CD1c-positive myeloid dendritic cell (primary cell): ENCODE data around the gene DZIP3.
"Not testable (repeated sequence)": the region's sequence is repeated elsewhere in the genome, so short reads cannot be mapped to it uniquely, and the experiment has no call there.

Experiments
- DNase-seq: peaks from one replicate; pipeline ENCODE4 v3.0.0-alpha.2; 2016; ENCODE audit errors: extremely low spot score

The DZIP3 gene

DNA sequence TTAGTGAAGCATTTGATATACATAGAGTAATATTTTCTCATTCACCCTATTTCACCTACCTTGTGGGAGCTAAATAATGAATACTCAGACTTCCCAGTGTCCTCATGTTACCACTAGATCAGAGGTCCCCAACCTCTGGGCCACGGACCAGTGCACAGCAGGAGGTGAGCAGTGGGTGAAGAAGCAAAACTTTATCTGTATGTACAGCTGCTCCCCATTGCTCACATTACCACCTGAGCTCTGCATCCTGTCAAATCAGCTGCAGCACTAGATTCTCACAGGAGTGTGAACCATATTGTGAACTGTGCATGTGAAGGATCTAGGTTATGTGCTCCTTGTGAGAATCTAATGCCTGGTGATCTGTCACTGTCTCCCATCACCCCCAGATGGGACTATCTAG is 88.3 kb downstream of the DZIP3 start:
- DNase-seq, result no peak

- DNase-seq, result not testable (repeated sequence)
These were observed 102.8 kb downstream of the DZIP3 start for GRCh38 chr3:108692286-108692685.

DNA sequence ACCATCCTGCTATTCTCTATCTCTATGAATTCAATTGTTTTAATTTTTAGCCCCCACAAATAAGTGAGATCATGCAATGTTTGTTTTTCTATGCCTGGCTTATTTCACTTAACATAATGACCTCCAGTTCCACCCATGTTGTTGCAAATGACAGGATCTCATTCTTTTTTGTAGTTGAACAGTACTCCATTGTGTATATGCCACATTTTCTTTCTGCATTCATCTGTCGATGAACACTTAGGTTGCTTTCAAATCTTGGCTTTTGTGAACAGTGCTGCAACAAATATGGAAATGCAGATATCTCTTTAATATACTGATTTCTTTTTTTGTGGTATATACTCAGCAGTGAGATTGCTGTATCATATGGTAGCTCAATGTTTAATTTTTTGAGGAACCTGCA is 108.9 kb downstream of the DZIP3 start:
- no peak for DNase-seq

DNA sequence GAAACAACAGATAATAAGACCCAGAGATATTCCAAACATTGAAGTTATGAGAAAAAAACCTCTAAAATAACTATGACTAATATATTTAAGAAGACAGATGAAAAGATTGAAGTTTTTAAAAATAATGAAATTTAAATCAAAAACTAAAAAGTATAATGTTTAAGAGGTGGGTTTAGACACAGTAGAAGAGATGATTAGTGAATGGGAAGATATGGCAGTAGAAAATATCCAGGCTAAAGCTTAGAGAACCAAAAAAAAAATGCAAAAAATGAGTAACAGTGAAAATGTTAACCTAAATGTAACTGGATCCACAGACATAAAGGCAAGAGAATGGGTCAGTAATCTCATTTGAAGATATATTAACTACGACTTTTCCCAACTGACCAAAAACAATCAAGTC is 115.5 kb downstream of the DZIP3 start:
- DNase-seq, result no peak

DNA sequence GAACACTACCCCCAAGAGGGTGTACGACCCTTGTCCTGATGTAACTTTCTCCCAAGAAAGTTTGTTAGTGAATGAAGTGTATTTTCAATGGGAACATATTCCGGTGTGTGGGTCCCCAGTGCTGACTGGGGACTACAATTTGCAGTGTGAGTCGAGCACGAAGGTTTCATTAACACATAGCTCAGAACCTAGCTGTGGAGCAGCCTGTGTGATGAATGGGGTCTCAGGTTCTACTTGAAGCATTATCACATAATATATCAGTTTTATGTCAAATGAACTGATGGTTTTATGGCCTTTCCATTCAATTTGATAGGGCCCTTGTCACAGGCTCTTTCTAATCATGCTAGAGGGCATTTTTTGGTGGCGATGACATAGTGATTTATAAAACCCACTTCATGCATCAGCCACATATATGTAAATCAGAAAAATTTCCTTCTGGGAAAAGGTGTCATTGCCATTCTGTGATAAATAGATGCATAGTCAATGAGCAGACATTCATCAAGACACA is 123.5 kb downstream of the DZIP3 start:
- DNase-seq, result no peak

- no peak for DNase-seq
These were observed 124.3 kb downstream of the DZIP3 start for GRCh38 chr3:108713816-108714215.

GRCh38 chr3:108718454-108718853 is 128.9 kb downstream of the DZIP3 start:
- DNase-seq, result no peak

GRCh38 chr3:108719178-108719806 is 129.8 kb downstream of the DZIP3 start:
- DNase-seq, result no peak

DNA sequence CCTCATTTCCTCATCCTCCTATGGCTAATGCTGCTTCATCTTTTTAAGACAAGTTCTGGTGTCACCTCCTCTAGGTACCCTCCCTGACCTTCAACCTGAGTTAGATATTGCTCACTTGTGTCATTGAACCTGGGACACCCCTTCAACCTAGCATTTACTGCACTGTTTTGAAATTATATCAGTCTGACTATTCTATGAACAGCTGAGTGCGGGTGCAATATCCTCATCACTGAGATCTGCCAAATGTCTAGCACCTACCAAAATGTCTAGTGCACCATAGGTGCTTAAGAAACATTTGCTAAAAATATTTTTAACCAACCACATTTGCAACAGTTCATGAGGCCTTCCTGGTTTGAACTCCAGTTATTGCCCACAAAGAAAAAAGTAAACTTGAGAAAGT is 133.2 kb downstream of the DZIP3 start:
- no peak for DNase-seq

- no peak for DNase-seq
These were observed 134.6 kb downstream of the DZIP3 start for GRCh38 chr3:108724101-108724500.

DNA sequence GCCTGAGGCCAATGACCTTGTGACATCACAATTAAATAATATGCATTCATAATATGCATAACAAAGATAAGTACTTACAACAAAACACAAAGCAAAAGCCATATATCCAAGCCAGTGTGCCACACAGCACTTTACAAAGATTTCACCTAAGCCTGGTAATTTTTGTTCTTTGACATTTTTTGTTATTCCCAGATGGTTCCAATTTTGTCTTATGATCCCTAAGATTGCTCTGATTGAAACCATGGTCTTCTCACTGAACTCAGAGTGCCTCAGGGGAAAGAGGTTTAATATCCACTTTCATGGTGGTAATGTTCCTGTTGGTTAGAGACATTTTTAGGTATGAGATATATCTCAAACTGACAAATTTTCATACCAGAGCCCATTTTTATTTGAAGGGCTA is 138.6 kb downstream of the DZIP3 start:
- DNase-seq, result no peak

GRCh38 chr3:108728934-108729333 is 139.4 kb downstream of the DZIP3 start:
- DNase-seq, result no peak

DNA sequence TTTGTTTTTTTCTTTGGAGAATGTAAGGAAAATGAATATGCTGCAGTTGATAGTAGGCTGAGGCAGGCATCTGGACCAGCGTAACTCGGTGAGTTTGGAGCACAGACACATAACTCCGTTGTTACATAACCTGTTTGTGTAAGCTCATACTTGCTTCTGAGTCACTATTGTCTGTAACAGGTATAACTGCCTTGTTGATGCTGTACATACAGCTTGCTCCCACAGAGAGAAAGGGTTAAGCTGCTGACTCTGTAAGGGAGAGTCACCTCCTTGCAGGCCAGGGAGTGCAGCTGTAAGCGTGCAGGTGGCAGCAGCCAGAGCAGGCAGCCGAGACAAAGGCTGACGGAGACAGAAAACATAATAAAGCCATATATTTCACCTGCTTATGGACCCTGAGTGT is 147.3 kb downstream of the DZIP3 start:
- DNase-seq, result no peak

DNA sequence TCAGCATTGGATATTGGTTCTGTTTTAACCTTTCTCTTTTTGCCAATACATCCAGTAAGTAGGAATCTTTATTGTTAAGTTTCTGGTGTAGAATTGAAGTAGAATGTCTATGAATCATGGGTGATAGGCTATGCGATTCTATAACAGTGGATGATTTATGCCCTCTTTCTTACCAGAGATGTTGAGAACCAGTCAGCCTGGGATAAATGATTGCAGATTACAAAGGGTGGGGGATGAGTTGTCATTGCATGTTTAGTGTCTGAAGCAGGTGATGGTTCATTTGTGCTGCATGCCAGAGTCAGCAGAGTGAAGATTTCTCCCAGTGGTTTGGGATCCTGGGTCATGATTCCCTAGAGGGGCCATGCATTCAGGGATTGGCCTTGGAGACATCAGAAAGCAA is 153.4 kb downstream of the DZIP3 start:
- no peak for DNase-seq
